ENCODE data around the gene SH3BP1.
"Not testable (repeated sequence)": the region's sequence is repeated elsewhere in the genome, so short reads cannot be mapped to it uniquely, and the experiment has no call there.

SH3BP1 gene

GRCh38 chr22:37639070-37639760 is at the start of gene SH3BP1:
Gene SH3BP1 (plus strand): TSS chr22:37639669. CDS start chr22:37639788, 119 bp downstream.
- no peak for DNase-seq (ENCODE audit: low read depth, low spot score)

GRCh38 chr22:37591081-37591480 is 48.4 kb upstream of the SH3BP1 start:
- not testable (repeated sequence) for DNase-seq (ENCODE audit: low read depth, low spot score)

- no peak for DNase-seq (ENCODE audit: low read depth, low spot score)
Observed at GRCh38 chr22:37591823-37592404, 47.6 kb upstream of the SH3BP1 start.

- no peak for DNase-seq (ENCODE audit: low read depth, low spot score)
Observed at GRCh38 chr22:37594237-37594636, 45.2 kb upstream of the SH3BP1 start.

- no peak for DNase-seq (ENCODE audit: low read depth, low spot score)
Observed at GRCh38 chr22:37599153-37599552, 40.3 kb upstream of the SH3BP1 start.

- no peak for DNase-seq (ENCODE audit: low read depth, low spot score)
Observed at GRCh38 chr22:37601203-37601539, 38.3 kb upstream of the SH3BP1 start.

- no peak for DNase-seq (ENCODE audit: low read depth, low spot score)
Observed at GRCh38 chr22:37601540-37602442, 37.7 kb upstream of the SH3BP1 start.

GRCh38 chr22:37602546-37603277 is 36.8 kb upstream of the SH3BP1 start:
- not testable (repeated sequence) for DNase-seq (ENCODE audit: low read depth, low spot score)

- DNase-seq (ENCODE audit: low read depth, low spot score): no peak
Observed at GRCh38 chr22:37604074-37604473, 35.4 kb upstream of the SH3BP1 start.

GRCh38 chr22:37604875-37605274 is 34.6 kb upstream of the SH3BP1 start:
- DNase-seq (ENCODE audit: low read depth, low spot score): no peak

- DNase-seq (ENCODE audit: low read depth, low spot score): no peak
Observed at GRCh38 chr22:37607010-37607934, 32.2 kb upstream of the SH3BP1 start.

- DNase-seq (ENCODE audit: low read depth, low spot score): no peak
Observed at GRCh38 chr22:37607935-37608476, 31.5 kb upstream of the SH3BP1 start.

- DNase-seq (ENCODE audit: low read depth, low spot score): peak; percentile 92
Observed at GRCh38 chr22:37608477-37609239, 30.8 kb upstream of the SH3BP1 start, which contains the start of gene GGA1. Gene GGA1 (plus strand): TSS chr22:37608834. CDS start chr22:37608861, 27 bp downstream.

GRCh38 chr22:37609240-37610152 is 30.0 kb upstream of the SH3BP1 start:
- no peak for DNase-seq (ENCODE audit: low read depth, low spot score)

GRCh38 chr22:37610153-37610475 is 29.4 kb upstream of the SH3BP1 start:
- DNase-seq (ENCODE audit: low read depth, low spot score): not testable (repeated sequence)

- no peak for DNase-seq (ENCODE audit: low read depth, low spot score)
Observed at GRCh38 chr22:37610480-37611129, 28.9 kb upstream of the SH3BP1 start.

- DNase-seq (ENCODE audit: low read depth, low spot score): no peak
Observed at GRCh38 chr22:37611207-37611606, 28.3 kb upstream of the SH3BP1 start.
